K562 (cell line): ENCODE measurements around the gene CPTP. TPM values are rescaled to one million over a fixed set of nuclear protein-coding genes. Genes with fewer than 3 reads are reported as not detected.
A peak's percentile ranks its signal among the peaks of the same experiment; 100 is the strongest.

Experiments
- ATAC-seq: fragments of 200-7000 bp; cut with Tn5 transposase; 3 replicates; pipeline ENCODE4 v1.9.1; 2020; ENCODE audit warnings: moderate library complexity
- BruUV-seq: library from RNA; stranded (reverse); fragments of 400-500 nt; replicated peaks from 2 replicates; lab custom pipeline; 2021; lab: Mats Ljungman, UMichigan
- CTCF ChIA-PET: fragments of 300-600 bp; formaldehyde crosslinking; extraction: SDS; loops from one replicate; lab custom pipeline; 2021; ENCODE audit warnings: low intra/inter-chr PET ratio; lab: Yijun Ruan, JAX
- POLR2A ChIA-PET: fragments of 300-600, 350-650 bp; sonication (Branson Sonifier 250); formaldehyde crosslinking; extraction: SDS; loops from one replicate; lab custom pipeline; 2021; ENCODE audit warnings: antibody characterized with exemption, inconsistent platforms; lab: Yijun Ruan, JAX
- DNase-seq, 4 experiments: peaks; one replicate each; pipeline versions ENCODE4 v3.0.0 to v3.0.0-alpha.2; 2011 to 2018; ENCODE audit warnings: low spot score in 3 of 4, mixed read lengths in 3 of 4; ENCODE audit errors: extremely low read depth in 1 of 4
- FAIRE-seq: peaks from 2 replicates; lab custom pipeline; 2011; peaks lifted over from hg19 to GRCh38; lab: Jason Lieb, UNC
- H2AFZ ChIP-seq: 2 replicates; pipeline ENCODE4 v1.6.0; 2011; ENCODE audit warnings: low read depth, low read length, control low read depth, inconsistent platforms
- H3K27ac ChIP-seq: fragments of 200-600 bp; 3 replicates; pipeline ENCODE4 v1.8.0; 2011; ENCODE audit warnings: low read depth, mild to moderate bottlenecking, control low read depth, inconsistent platforms, low read length, moderate library complexity, mixed read lengths; ENCODE audit errors: extremely low read depth
- H3K27me3 ChIP-seq, 2 experiments: fragments of 300-600 bp in 1 of 2; 2 replicates in 1 of 2; 3 replicates in 1 of 2; pipeline versions ENCODE4 v1.6.0 to v1.8.0; 2011; ENCODE audit warnings: inconsistent platforms in 2 of 2, low read length in 2 of 2, mild to moderate bottlenecking in 1 of 2, mixed read lengths in 1 of 2, moderate library complexity in 1 of 2; ENCODE audit not compliant: control insufficient read depth in 2 of 2, insufficient read depth in 2 of 2
- H3K36me3 ChIP-seq: fragments of 300-600 bp; 3 replicates; pipeline ENCODE4 v1.8.0; 2011; ENCODE audit warnings: mild to moderate bottlenecking, low read length, inconsistent platforms; ENCODE audit not compliant: control insufficient read depth, insufficient read depth
- H3K4me1 ChIP-seq, 2 experiments: fragments of 200-600 bp in 1 of 2; replicated peaks in 1 of 2; 2 replicates in 1 of 2; 3 replicates in 1 of 2; pipeline versions ENCODE4 v1.5.1 to v1.8.0; 2011; ENCODE audit warnings: inconsistent platforms in 2 of 2, low read length in 2 of 2, mild to moderate bottlenecking in 1 of 2, mixed read lengths in 1 of 2, moderate library complexity in 1 of 2; ENCODE audit not compliant: control insufficient read depth in 2 of 2, insufficient read depth in 2 of 2
- H3K4me2 ChIP-seq: 2 replicates; pipeline ENCODE4 v1.6.1; 2011; ENCODE audit warnings: low read length, control low read depth, inconsistent platforms, mixed read lengths; ENCODE audit not compliant: insufficient read depth
- H3K4me3 ChIP-seq: fragments of 200-600 bp; sonication (generic), shearing (Covaris generic); 2 replicates; pipeline ENCODE4 v1.5.1; 2016; ENCODE audit warnings: control low read depth, inconsistent platforms
- H3K79me2 ChIP-seq: fragments of 200-600 bp; 3 replicates; pipeline ENCODE4 v1.8.0; 2011; ENCODE audit warnings: low read length, inconsistent platforms; ENCODE audit not compliant: control insufficient read depth, insufficient read depth
- H3K9ac ChIP-seq, 2 experiments: 2 replicates each; pipeline versions ENCODE4 v1.6.0 to v1.6.1; 2011; ENCODE audit warnings: low read depth in 2 of 2, low read length in 2 of 2, control low read depth in 1 of 2, inconsistent platforms in 1 of 2, mild to moderate bottlenecking in 1 of 2, mixed read lengths in 1 of 2; ENCODE audit not compliant: insufficient read depth in 1 of 2
- H3K9me1 ChIP-seq: one replicate; pipeline ENCODE4 v1.6.0; 2011; ENCODE audit warnings: inconsistent platforms, mild to moderate bottlenecking, low read length, moderate library complexity; ENCODE audit not compliant: control insufficient read depth, insufficient read depth
- H3K9me3 ChIP-seq: replicated peaks from 2 replicates; pipeline ENCODE4 v1.5.1; 2011; ENCODE audit warnings: low read depth, low read length, inconsistent platforms; ENCODE audit not compliant: control insufficient read depth, insufficient read depth
- H4K20me1 ChIP-seq: replicated peaks from 2 replicates; pipeline ENCODE4 v1.6.1; 2011; ENCODE audit warnings: low read length, inconsistent platforms, mixed read lengths; ENCODE audit not compliant: control insufficient read depth, insufficient read depth
- AFF4 ChIP-seq: sonication (generic); formaldehyde crosslinking; IDR thresholded peaks from 2 replicates; pipeline ENCODE4 v1.8.0; 2023; ENCODE audit warnings: mild to moderate bottlenecking, missing genetic modification reagents
- BRD4 ChIP-seq: fragments of 200-600 bp; sonication (generic); IDR thresholded peaks from 2 replicates; pipeline ENCODE4 v1.6.1; 2017; ENCODE audit warnings: inconsistent platforms
- CHD2 ChIP-seq: IDR thresholded peaks from 2 replicates; pipeline ENCODE4 v1.6.1; 2011; ENCODE audit warnings: low read depth, low read length
- FOXK1 ChIP-seq: sonication (generic); formaldehyde crosslinking; IDR thresholded peaks from 2 replicates; pipeline ENCODE4 v1.8.0; 2022; ENCODE audit warnings: missing genetic modification reagents, mild to moderate bottlenecking, borderline replicate concordance
- PCBP2 ChIP-seq: fragments of 200-400 bp; formaldehyde crosslinking; IDR thresholded peaks from 2 replicates; pipeline ENCODE4 v1.6.1; 2018; ENCODE audit warnings: low read length, low read depth, mild to moderate bottlenecking, moderate library complexity; ENCODE audit not compliant: poor library complexity, severe bottlenecking
- POLR3A ChIP-seq: IDR thresholded peaks from 2 replicates; pipeline ENCODE4 v1.6.1; 2011; ENCODE audit warnings: borderline replicate concordance, mild to moderate bottlenecking, moderate library complexity; ENCODE audit not compliant: insufficient read length, insufficient read depth; ENCODE audit errors: extremely low read depth
- RAD21 ChIP-seq, 2 experiments: fragments of 250-450 bp in 1 of 2; fragments of 450-650 bp in 1 of 2; sonication (Bioruptor Pico) in 1 of 2; formaldehyde crosslinking in 1 of 2; IDR thresholded peaks in 1 of 2; conservative IDR thresholded peaks in 1 of 2; 2 replicates each; pipeline versions ENCODE4 v1.4.0 to v1.8.0; 2020 to 2022; ENCODE audit warnings: mild to moderate bottlenecking in 2 of 2, moderate library complexity in 1 of 2
- SRF ChIP-seq, 2 experiments: fragments of 250-450, 450-650 bp in 1 of 2; sonication (Bioruptor Pico) in 1 of 2; sonication (generic) in 1 of 2; formaldehyde crosslinking; IDR thresholded peaks; 2 replicates each; pipeline versions ENCODE4 v1.5.0 to v1.5.1; 2020 to 2022; ENCODE audit warnings: mild to moderate bottlenecking in 1 of 2, missing genetic modification reagents in 1 of 2
- THRA ChIP-seq: fragments of 450-650 bp; IDR thresholded peaks from 2 replicates; pipeline ENCODE4 v1.6.1; 2017; ENCODE audit warnings: mild to moderate bottlenecking, moderate library complexity
- U2AF1 ChIP-seq: fragments of 200-400 bp; formaldehyde crosslinking; optimal IDR thresholded peaks from 2 replicates; pipeline ENCODE3; 2017; ENCODE audit warnings: mild to moderate bottlenecking, low read depth, low read length, moderate library complexity
- USF2 ChIP-seq: sonication (generic); formaldehyde crosslinking; IDR thresholded peaks from 2 replicates; pipeline ENCODE4 v1.5.0; 2020; ENCODE audit warnings: missing genetic modification reagents
- XRCC3 ChIP-seq: fragments of 450-650 bp; IDR thresholded peaks from 2 replicates; pipeline ENCODE4 v1.6.1; 2017; ENCODE audit warnings: mild to moderate bottlenecking, moderate library complexity
- ZNF263 ChIP-seq: sonication (generic); formaldehyde crosslinking; IDR thresholded peaks from 2 replicates; pipeline ENCODE4 v1.8.0; 2022; ENCODE audit warnings: mild to moderate bottlenecking, missing genetic modification reagents, borderline replicate concordance
- ZNF384 ChIP-seq: IDR thresholded peaks from 2 replicates; pipeline ENCODE4 v1.6.1; 2012; ENCODE audit warnings: low read depth, low read length, improper control_type of control experiment
- WGBS: fragments of 100-300 bp; shearing (Covaris generic); methylation state at CpG from one replicate; pipeline ENCODE4 v1.1.6; 2016; ENCODE audit warnings: low coverage, mixed read lengths; ENCODE audit not compliant: insufficient coverage; ENCODE audit errors: missing lambda C conversion rate; 5-methylcytosine and 5-hydroxymethylcytosine counted together
- in situ Hi-C: fragments of 300-500 bp; cut with MboI; formaldehyde crosslinking; loops from 4 replicates; pipeline ENCODE4 v1.15.0; 2018; ENCODE audit warnings: inconsistent platforms, mixed read lengths
- intact Hi-C: fragments of 100-400 bp; cut with micrococcal nuclease; formaldehyde crosslinking; loops from 2 replicates; pipeline ENCODE4 v1.14.2; 2022
- polyA plus RNA-seq, 8 experiments: library from polyadenylated mRNA; depleted of rRNA in 4 of 8; stranded (reverse) in 5 of 8; unstranded in 3 of 8; fragments of >200 nt; fragmentation: Nextera tagmentation in 2 of 8; fragmentation: Illumina TruSeq in 1 of 8; extraction: Ambion mirVana in 2 of 8; extraction: Trizol in 1 of 8; gene quantifications; 2 replicates each; pipeline versions ENCODE4 v1.2.1 to v1.2.3, GENCODE V29; 2011 to 2014; ENCODE audit warnings: inconsistent platforms in 1 of 8, missing spikeins in 1 of 8
- total RNA-seq, 7 experiments: library from RNA; depleted of rRNA in 6 of 7; stranded (reverse); fragments of >200 nt in 6 of 7; fragmentation: Illumina TruSeq in 2 of 7; extraction: Trizol in 2 of 7; gene quantifications; 2 replicates each; pipeline versions ENCODE4 v1.2.1 to v1.2.3, GENCODE V29; 2011 to 2021; ENCODE audit warnings: low replicate concordance in 1 of 7

CPTP gene
- total and polyA plus RNA-seq, 9 of the 15 experiments (the other 6 are each of a cell fraction or from before 2014, with no cell fraction given), result 0.11 to 25.8 (median 3.5) TPM

GRCh38 chr1:1306070-1306660, 18.4 kb upstream of the CPTP start:
- H3K27me3 ChIP-seq, result no peaks in the 10 kb centered on the region
- CTCF ChIA-PET, result no interaction called here
- H3K9me1 ChIP-seq, result peaks cover 5% of the 10 kb centered on the region
- 26% methylated on average over 11 of the region's 11 CpGs for WGBS
- H4K20me1 ChIP-seq, result peaks cover 24% of the 10 kb centered on the region; the same call in 1 of the 2 replicates
- peak overlapping the region; percentile 75 for H3K4me2 ChIP-seq
- intact Hi-C loops, result loop anchor here (5.0 to 10.0 kb wide), 2 partner anchors 71 to 919 kb away; partner anchors contain the start of genes AURKAIP1 and SKI
- in situ Hi-C loops, result no loop called here
- H3K79me2 ChIP-seq, result peaks cover 54% of the 10 kb centered on the region
- H3K9me3 ChIP-seq, result no peaks in the 10 kb centered on the region
- H2AFZ ChIP-seq, result 0 out of 2 replicates have a peak overlapping the region, but pooled peaks have one; percentile 51
- peak overlapping the region; percentile 62 for H3K27ac ChIP-seq
- peak overlapping the region; percentile 57 to 97 for H3K9ac ChIP-seq
- H3K36me3 ChIP-seq, result peaks cover 24% of the 10 kb centered on the region
- FAIRE-seq (peak; percentile 71), ATAC-seq (peak; percentile 30), DNase-seq (peak in 2 of 4 experiments; percentile 58 to 80)
- POLR2A ChIA-PET, result interaction anchor here (0.5 to 0.6 kb wide), 2 partner anchors 9 to 80 kb away, joined by 3 read pairs; no protein-coding TSS in a partner anchor
- peaks cover 41 to 94% of the 10 kb centered on the region in 2 experiments for H3K4me1 ChIP-seq
- no TSS peak for BruUV-seq
- peak overlapping the region; percentile 94 for H3K4me3 ChIP-seq
- peak in 1 of 2 experiments; percentile 32; a peak in 2 of 4 replicates for TF ChIP-seq RAD21 (CRISPR knock-in tag; conservative IDR thresholded peaks at IDR 0.05 in 1 of 2, IDR thresholded peaks at IDR 0.05 in 1 of 2)
- TF ChIP-seq ZNF263, result no peak
- TF ChIP-seq XRCC3, result no peak
- TF ChIP-seq FOXK1 (CRISPR knock-in tag), result no peak
- no peak for TF ChIP-seq AFF4 (CRISPR knock-in tag)
- no peak for TF ChIP-seq THRA
- no peak for TF ChIP-seq U2AF1
- no peak for TF ChIP-seq CHD2
- TF ChIP-seq USF2 (CRISPR knock-in tag), result no peak
- TF ChIP-seq SRF (CRISPR knock-in tag; IDR thresholded peaks at IDR 0.05), result no peak
- no peak for TF ChIP-seq BRD4
- TF ChIP-seq ZNF384, result no peak
- no peak for TF ChIP-seq PCBP2
- no peak for TF ChIP-seq POLR3A
